ENCODE measurements around the gene LBHD2. TPM values are rescaled to one million over a fixed set of nuclear protein-coding genes. Genes with fewer than 3 reads are reported as not detected.

The LBHD2 gene
- total RNA-seq, 4 donors from 2014 or later: not detected

- Histone ChIP-seq H3K4me3 (replicated peaks in 1 of 3) (peak within 1 kb of the TSS; percentile 56 to 97 (median 91)), H3K4me1 (peaks cover 28 to 34% of the 10 kb centered on the region in 2 donors), H3K27ac (peak within 1 kb of the TSS; percentile 77 to 90 (median 89)), H3K27me3 (no peaks in the 10 kb centered on the region), H3K9me3 (no peaks in the 10 kb centered on the region), H3K36me3 (no peaks in the 10 kb centered on the region)
- 0% methylated on average over 3 of the region's 113 CpGs; no CpG with 5 or more reads in 1 of the 2 donors for WGBS, 2 donors
- peak; percentile 91 to 92 for DNase-seq
- TF ChIP-seq CTCF (IDR thresholded peaks at IDR 0.05): peak in 2 of 6 experiments; percentile 11 to 13
- peak in 1 of 2 donors; percentile 68 for TF ChIP-seq POLR2A (IDR thresholded peaks at IDR 0.05)
- intact Hi-C loops (cut with DNase I): no loop called here
Measured at GRCh38 chr14:103057372-103058163, 26.4 kb upstream of the LBHD2 start, which contains the start of gene CDC42BPB. TSS of gene CDC42BPB (minus strand) at chr14:103057549. CDS start at chr14:103057173, 376 bp downstream.

GRCh38 chr14:103058164-103059055 is 25.6 kb upstream of the LBHD2 start:
- DNase-seq: no peak
- intact Hi-C loops (cut with DNase I): no loop called here
- TF ChIP-seq CTCF (IDR thresholded peaks at IDR 0.05) (no peak), POLR2A (IDR thresholded peaks at IDR 0.05) (no peak)
- H3K4me3 ChIP-seq (replicated peaks in 1 of 3): peak overlapping the region; percentile 56 to 91 (median 75)
- no peaks in the 10 kb centered on the region for H3K27me3 ChIP-seq
- peaks cover 28 to 34% of the 10 kb centered on the region in 2 donors for H3K4me1 ChIP-seq
- no peaks in the 10 kb centered on the region for H3K9me3 ChIP-seq
- WGBS, 2 donors: 41 to 51% methylated on average over 32 to 33 of the region's 39 CpGs
- peak overlapping the region in 2 of 3 donors; percentile 44 to 65 for H3K27ac ChIP-seq
- no peaks in the 10 kb centered on the region for H3K36me3 ChIP-seq

- H3K27me3 ChIP-seq: no peaks in the 10 kb centered on the region
- no peaks in the 10 kb centered on the region for H3K36me3 ChIP-seq
- TF ChIP-seq POLR2A (IDR thresholded peaks at IDR 0.05): no peak
- TF ChIP-seq CTCF (IDR thresholded peaks at IDR 0.05): no peak
- H3K4me1 ChIP-seq: peaks cover 28 to 32% of the 10 kb centered on the region in 2 donors
- no peak for DNase-seq
- 85 to 88% methylated on average over 5 of the region's 5 CpGs for WGBS, 2 donors
- H3K27ac ChIP-seq: no peak overlapping the region
- H3K9me3 ChIP-seq: no peaks in the 10 kb centered on the region
- H3K4me3 ChIP-seq (replicated peaks in 1 of 3): no peak overlapping the region
- intact Hi-C loops (cut with DNase I): no loop called here
Measured at GRCh38 chr14:103059556-103059955, 24.5 kb upstream of the LBHD2 start.

GRCh38 chr14:103061482-103061976 is 22.5 kb upstream of the LBHD2 start:
- no peak for DNase-seq
- Histone ChIP-seq H3K27me3 (no peaks in the 10 kb centered on the region), H3K4me3 (replicated peaks in 1 of 3) (no peak overlapping the region), H3K4me1 (peaks cover 28 to 33% of the 10 kb centered on the region in 2 donors), H3K36me3 (no peaks in the 10 kb centered on the region), H3K27ac (no peak overlapping the region), H3K9me3 (no peaks in the 10 kb centered on the region)
- intact Hi-C loops (cut with DNase I): no loop called here
- 87 to 89% methylated on average over 6 of the region's 6 CpGs for WGBS, 2 donors
- TF ChIP-seq POLR2A (IDR thresholded peaks at IDR 0.05) (no peak), CTCF (IDR thresholded peaks at IDR 0.05) (no peak)

All from thyroid gland (tissue), 4 donors.